ENCODE data around the gene EEA1.

- TF ChIP-seq CTCF (IDR thresholded peaks at IDR 0.05) = no peak
- TF ChIP-seq POLR2A (IDR thresholded peaks at IDR 0.05) = no peak
Observed at GRCh38 chr12:92764831-92765230, 164.3 kb downstream of the EEA1 start.

All from Peyer's patch (tissue), 4 donors.